Measurements from ENCODE around the gene LEUTX. TPM values are rescaled to one million over a fixed set of nuclear protein-coding genes. Genes with fewer than 3 reads are reported as not detected.
"Not testable (repeated sequence)": the region's sequence is repeated elsewhere in the genome, so short reads cannot be mapped to it uniquely, and the experiment has no call there.

LEUTX gene
- not detected in 2 replicates for total RNA-seq (2014; rRNA removed; shearing (Covaris generic))

- no peak for DNase-seq (ENCODE audit: low read depth)
These were observed at the start of gene LEUTX for GRCh38 chr19:39778763-39779162. Gene LEUTX (plus strand): TSS chr19:39778854. CDS start chr19:39778921, 67 bp downstream.

- no peak for DNase-seq (ENCODE audit: low read depth)
These were observed 49.1 kb upstream of the LEUTX start for GRCh38 chr19:39729594-39729993.

- no peak for DNase-seq (ENCODE audit: low read depth)
These were observed 47.0 kb upstream of the LEUTX start for GRCh38 chr19:39731685-39732084.

GRCh38 chr19:39733841-39734240, 44.8 kb upstream of the LEUTX start:
- no peak for DNase-seq (ENCODE audit: low read depth)

- no peak for DNase-seq (ENCODE audit: low read depth)
These were observed 43.0 kb upstream of the LEUTX start for GRCh38 chr19:39735688-39736087.

- DNase-seq (ENCODE audit: low read depth): peak; percentile 12
These were observed 42.6 kb upstream of the LEUTX start for GRCh38 chr19:39736088-39736487.

GRCh38 chr19:39737351-39737750, 41.3 kb upstream of the LEUTX start:
- DNase-seq (ENCODE audit: low read depth): no peak

- no peak for DNase-seq (ENCODE audit: low read depth)
These were observed 40.8 kb upstream of the LEUTX start, which contains the start of gene CLC for GRCh38 chr19:39737891-39738290. Gene CLC (minus strand): TSS chr19:39738029. CDS start chr19:39737952, 77 bp downstream.

- no peak for DNase-seq (ENCODE audit: low read depth)
These were observed 39.8 kb upstream of the LEUTX start for GRCh38 chr19:39738814-39739213.

- DNase-seq (ENCODE audit: low read depth): no peak
These were observed 38.3 kb upstream of the LEUTX start for GRCh38 chr19:39740395-39740794.

GRCh38 chr19:39745643-39746042, 33.0 kb upstream of the LEUTX start:
- DNase-seq (ENCODE audit: low read depth): no peak

GRCh38 chr19:39746836-39747529, 31.7 kb upstream of the LEUTX start:
- no peak for DNase-seq (ENCODE audit: low read depth)

- DNase-seq (ENCODE audit: low read depth): no peak
These were observed 28.7 kb upstream of the LEUTX start for GRCh38 chr19:39749981-39750380.

GRCh38 chr19:39752390-39752789, 26.3 kb upstream of the LEUTX start:
- DNase-seq (ENCODE audit: low read depth): no peak

- DNase-seq (ENCODE audit: low read depth): no peak
These were observed 25.9 kb upstream of the LEUTX start for GRCh38 chr19:39752795-39753194.

- DNase-seq (ENCODE audit: low read depth): no peak
These were observed 24.1 kb upstream of the LEUTX start for GRCh38 chr19:39754544-39754943.

- DNase-seq (ENCODE audit: low read depth): no peak
These were observed 23.7 kb upstream of the LEUTX start for GRCh38 chr19:39754971-39755370.

GRCh38 chr19:39759457-39760184, 19.0 kb upstream of the LEUTX start:
- no peak for DNase-seq (ENCODE audit: low read depth)

- not testable (repeated sequence) for DNase-seq (ENCODE audit: low read depth)
These were observed 16.8 kb upstream of the LEUTX start for GRCh38 chr19:39761851-39762250.

- peak; percentile 57 for DNase-seq (ENCODE audit: low read depth)
These were observed 13.3 kb upstream of the LEUTX start for GRCh38 chr19:39765091-39766076.

GRCh38 chr19:39768334-39768733, 10.3 kb upstream of the LEUTX start:
- DNase-seq (ENCODE audit: low read depth): peak; percentile 20

GRCh38 chr19:39768786-39769185, 9.9 kb upstream of the LEUTX start:
- DNase-seq (ENCODE audit: low read depth): no peak
